Measurements from ENCODE around the gene PLCL2.

DNA sequence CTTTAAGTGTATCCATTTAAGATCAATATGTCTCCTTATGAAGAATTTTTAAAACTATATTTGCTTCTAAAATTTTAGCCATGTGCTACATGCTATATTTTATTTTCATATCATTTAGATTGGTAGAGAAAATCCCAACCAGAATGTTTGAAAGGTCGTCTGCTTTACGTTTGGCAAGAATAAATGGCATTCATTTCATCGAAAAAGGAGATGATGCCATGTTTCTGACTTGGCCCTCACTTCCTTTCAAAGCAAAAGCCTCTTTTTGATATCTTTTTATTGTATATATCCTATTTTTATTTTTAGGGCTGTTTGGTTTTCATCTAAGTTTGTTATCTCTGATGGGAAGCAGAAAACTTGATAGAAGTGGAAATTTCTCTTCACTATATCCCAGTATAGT lies 176.2 kb downstream of the PLCL2 start:
- TF ChIP-seq, protein P1, sequence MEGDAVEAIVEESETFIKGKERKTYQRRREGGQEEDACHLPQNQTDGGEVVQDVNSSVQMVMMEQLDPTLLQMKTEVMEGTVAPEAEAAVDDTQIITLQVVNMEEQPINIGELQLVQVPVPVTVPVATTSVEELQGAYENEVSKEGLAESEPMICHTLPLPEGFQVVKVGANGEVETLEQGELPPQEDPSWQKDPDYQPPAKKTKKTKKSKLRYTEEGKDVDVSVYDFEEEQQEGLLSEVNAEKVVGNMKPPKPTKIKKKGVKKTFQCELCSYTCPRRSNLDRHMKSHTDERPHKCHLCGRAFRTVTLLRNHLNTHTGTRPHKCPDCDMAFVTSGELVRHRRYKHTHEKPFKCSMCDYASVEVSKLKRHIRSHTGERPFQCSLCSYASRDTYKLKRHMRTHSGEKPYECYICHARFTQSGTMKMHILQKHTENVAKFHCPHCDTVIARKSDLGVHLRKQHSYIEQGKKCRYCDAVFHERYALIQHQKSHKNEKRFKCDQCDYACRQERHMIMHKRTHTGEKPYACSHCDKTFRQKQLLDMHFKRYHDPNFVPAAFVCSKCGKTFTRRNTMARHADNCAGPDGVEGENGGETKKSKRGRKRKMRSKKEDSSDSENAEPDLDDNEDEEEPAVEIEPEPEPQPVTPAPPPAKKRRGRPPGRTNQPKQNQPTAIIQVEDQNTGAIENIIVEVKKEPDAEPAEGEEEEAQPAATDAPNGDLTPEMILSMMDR (IDR thresholded peaks at IDR 0.05; ENCODE audit: low read depth, low read length, poor library complexity, severe bottlenecking), result no peak
- no peak for TF ChIP-seq EZH2phosphoT487 (IDR thresholded peaks at IDR 0.05; ENCODE audit: borderline replicate concordance, low read length)
